Embryonic facial prominence (tissue), 1 donor: ENCODE data around the gene FXYD6.

Source experiments
- DNase-seq: peaks from one replicate; pipeline ENCODE4 v3.0.0-alpha.2; 2016; ENCODE audit errors: extremely low spot score

FXYD6 gene

GRCh38 chr11:117849781-117850414 lies 26.6 kb downstream of the FXYD6 start:
- DNase-seq, result no peak

GRCh38 chr11:117843666-117844484 lies 32.6 kb downstream of the FXYD6 start:
- DNase-seq, result peak; percentile 18

- no peak for DNase-seq
Measured at GRCh38 chr11:117842131-117842941, 34.1 kb downstream of the FXYD6 start.

- no peak for DNase-seq
Measured at GRCh38 chr11:117841551-117842031, 34.9 kb downstream of the FXYD6 start.

- DNase-seq, result no peak
Measured at GRCh38 chr11:117840881-117841550, 35.4 kb downstream of the FXYD6 start.

GRCh38 chr11:117839936-117840813 lies 36.3 kb downstream of the FXYD6 start:
- DNase-seq, result no peak

- no peak for DNase-seq
Measured at GRCh38 chr11:117839380-117839881, 37.0 kb downstream of the FXYD6 start.

- DNase-seq, result no peak
Measured at GRCh38 chr11:117838901-117839300, 37.6 kb downstream of the FXYD6 start.

GRCh38 chr11:117837791-117838190 lies 38.7 kb downstream of the FXYD6 start:
- no peak for DNase-seq

- no peak for DNase-seq
Measured at GRCh38 chr11:117837070-117837776, 39.2 kb downstream of the FXYD6 start.

- no peak for DNase-seq
Measured at GRCh38 chr11:117836077-117836960, 40.1 kb downstream of the FXYD6 start.

- DNase-seq, result no peak
Measured at GRCh38 chr11:117835576-117835975, 40.9 kb downstream of the FXYD6 start.

GRCh38 chr11:117834838-117835443 lies 41.5 kb downstream of the FXYD6 start:
- DNase-seq, result no peak

- DNase-seq, result no peak
Measured at GRCh38 chr11:117834068-117834810, 42.2 kb downstream of the FXYD6 start.

- no peak for DNase-seq
Measured at GRCh38 chr11:117833401-117833891, 43.0 kb downstream of the FXYD6 start.

GRCh38 chr11:117832511-117832910 lies 43.9 kb downstream of the FXYD6 start:
- no peak for DNase-seq

- no peak for DNase-seq
Measured at GRCh38 chr11:117831661-117832415, 44.6 kb downstream of the FXYD6 start.
